Mammary epithelial cell (primary cell): ENCODE measurements around the gene SHLD1.

Experiments used
- EZH2 ChIP-seq: IDR thresholded peaks from 2 replicates; pipeline ENCODE4 v1.6.1; 2012; ENCODE audit warnings: low read length, inconsistent platforms, borderline replicate concordance
- TF ChIP-seq, protein P1 (sequence below), 2 donors: IDR thresholded peaks in 1 of 2; conservative IDR thresholded peaks in 1 of 2; 2 replicates each; pipeline ENCODE4 v1.5.1; 2011 to 2012; ENCODE audit warnings: inconsistent platforms in 2 of 2, low read length in 2 of 2, mild to moderate bottlenecking in 2 of 2, control low read depth in 1 of 2, low read depth in 1 of 2; ENCODE audit not compliant: insufficient read depth in 1 of 2; ENCODE audit errors: extremely low read depth in 1 of 2

DNA sequence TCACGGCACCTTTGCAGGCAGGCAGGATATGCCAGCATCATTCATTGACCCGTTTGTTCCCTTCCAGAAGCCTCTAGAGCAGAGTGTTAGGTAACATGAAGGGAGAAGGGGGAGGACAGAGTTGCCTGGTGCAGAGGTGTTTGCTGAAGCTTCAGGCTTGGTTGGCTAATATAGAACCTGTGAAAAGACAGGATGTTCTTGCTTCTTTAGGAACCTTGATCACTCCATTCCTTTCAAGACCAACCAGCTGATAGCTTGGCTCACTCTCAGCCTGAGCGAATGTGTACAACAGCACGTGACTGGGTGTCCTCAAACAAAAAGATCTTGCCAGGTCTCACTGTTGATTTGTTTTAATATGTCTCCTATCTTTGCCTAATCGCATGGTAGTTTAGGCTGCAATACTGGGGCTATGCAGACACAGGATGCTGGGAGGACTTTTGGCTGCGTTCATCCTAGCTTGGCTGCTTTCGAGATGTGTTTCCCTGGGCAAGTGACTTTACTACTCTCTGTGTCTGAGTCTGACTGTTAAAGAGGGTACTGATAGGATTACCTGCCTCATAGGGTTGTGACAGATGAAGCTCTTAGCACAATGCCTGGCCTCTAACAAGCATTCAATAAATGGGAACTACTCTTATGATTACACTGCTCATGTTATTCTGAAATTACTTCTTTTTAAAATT lies 16.0 kb downstream of the SHLD1 start:
- TF ChIP-seq, protein P1, sequence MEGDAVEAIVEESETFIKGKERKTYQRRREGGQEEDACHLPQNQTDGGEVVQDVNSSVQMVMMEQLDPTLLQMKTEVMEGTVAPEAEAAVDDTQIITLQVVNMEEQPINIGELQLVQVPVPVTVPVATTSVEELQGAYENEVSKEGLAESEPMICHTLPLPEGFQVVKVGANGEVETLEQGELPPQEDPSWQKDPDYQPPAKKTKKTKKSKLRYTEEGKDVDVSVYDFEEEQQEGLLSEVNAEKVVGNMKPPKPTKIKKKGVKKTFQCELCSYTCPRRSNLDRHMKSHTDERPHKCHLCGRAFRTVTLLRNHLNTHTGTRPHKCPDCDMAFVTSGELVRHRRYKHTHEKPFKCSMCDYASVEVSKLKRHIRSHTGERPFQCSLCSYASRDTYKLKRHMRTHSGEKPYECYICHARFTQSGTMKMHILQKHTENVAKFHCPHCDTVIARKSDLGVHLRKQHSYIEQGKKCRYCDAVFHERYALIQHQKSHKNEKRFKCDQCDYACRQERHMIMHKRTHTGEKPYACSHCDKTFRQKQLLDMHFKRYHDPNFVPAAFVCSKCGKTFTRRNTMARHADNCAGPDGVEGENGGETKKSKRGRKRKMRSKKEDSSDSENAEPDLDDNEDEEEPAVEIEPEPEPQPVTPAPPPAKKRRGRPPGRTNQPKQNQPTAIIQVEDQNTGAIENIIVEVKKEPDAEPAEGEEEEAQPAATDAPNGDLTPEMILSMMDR (conservative IDR thresholded peaks at IDR 0.05 in 1 of 2, IDR thresholded peaks at IDR 0.05 in 1 of 2; ENCODE audit: extremely low read depth in 1 of 2, insufficient read depth in 1 of 2, low read depth in 1 of 2, low read length in 2 of 2): no peak
- no peak for TF ChIP-seq EZH2
